Kidney epithelial cell (primary cell): ENCODE measurements around the gene VAV2. TPM values are rescaled to one million over a fixed set of nuclear protein-coding genes. Genes with fewer than 3 reads are reported as not detected.

Experiments
- DNase-seq: peaks from one replicate; pipeline ENCODE4 v3.0.0-alpha.2; 2010; ENCODE audit warnings: low read depth
- H3K27me3 ChIP-seq: 2 replicates; pipeline ENCODE4 v1.6.0; 2011; ENCODE audit warnings: low read length; ENCODE audit not compliant: control insufficient read depth, insufficient read depth
- H3K36me3 ChIP-seq: 2 replicates; pipeline ENCODE4 v1.5.1; 2011; ENCODE audit warnings: low read length; ENCODE audit not compliant: control insufficient read depth, insufficient read depth
- H3K4me3 ChIP-seq: 2 replicates; pipeline ENCODE4 v1.5.1; 2011; ENCODE audit warnings: low read depth, mild to moderate bottlenecking, control low read depth, low read length
- total RNA-seq: library from RNA; depleted of rRNA; stranded (reverse); fragments of >200 nt; gene quantifications from 2 replicates; pipeline ENCODE4 v1.2.3, GENCODE V29; 2015
- TF ChIP-seq, protein P1 (sequence below): IDR thresholded peaks from 2 replicates; pipeline ENCODE4 v1.5.1; 2011; ENCODE audit warnings: mild to moderate bottlenecking, moderate library complexity, low read length, control low read depth, inconsistent platforms; ENCODE audit not compliant: insufficient read depth, poor library complexity, severe bottlenecking

VAV2 gene
- total RNA-seq, 1 donor from 2014 or later: 37.8 TPM

DNA sequence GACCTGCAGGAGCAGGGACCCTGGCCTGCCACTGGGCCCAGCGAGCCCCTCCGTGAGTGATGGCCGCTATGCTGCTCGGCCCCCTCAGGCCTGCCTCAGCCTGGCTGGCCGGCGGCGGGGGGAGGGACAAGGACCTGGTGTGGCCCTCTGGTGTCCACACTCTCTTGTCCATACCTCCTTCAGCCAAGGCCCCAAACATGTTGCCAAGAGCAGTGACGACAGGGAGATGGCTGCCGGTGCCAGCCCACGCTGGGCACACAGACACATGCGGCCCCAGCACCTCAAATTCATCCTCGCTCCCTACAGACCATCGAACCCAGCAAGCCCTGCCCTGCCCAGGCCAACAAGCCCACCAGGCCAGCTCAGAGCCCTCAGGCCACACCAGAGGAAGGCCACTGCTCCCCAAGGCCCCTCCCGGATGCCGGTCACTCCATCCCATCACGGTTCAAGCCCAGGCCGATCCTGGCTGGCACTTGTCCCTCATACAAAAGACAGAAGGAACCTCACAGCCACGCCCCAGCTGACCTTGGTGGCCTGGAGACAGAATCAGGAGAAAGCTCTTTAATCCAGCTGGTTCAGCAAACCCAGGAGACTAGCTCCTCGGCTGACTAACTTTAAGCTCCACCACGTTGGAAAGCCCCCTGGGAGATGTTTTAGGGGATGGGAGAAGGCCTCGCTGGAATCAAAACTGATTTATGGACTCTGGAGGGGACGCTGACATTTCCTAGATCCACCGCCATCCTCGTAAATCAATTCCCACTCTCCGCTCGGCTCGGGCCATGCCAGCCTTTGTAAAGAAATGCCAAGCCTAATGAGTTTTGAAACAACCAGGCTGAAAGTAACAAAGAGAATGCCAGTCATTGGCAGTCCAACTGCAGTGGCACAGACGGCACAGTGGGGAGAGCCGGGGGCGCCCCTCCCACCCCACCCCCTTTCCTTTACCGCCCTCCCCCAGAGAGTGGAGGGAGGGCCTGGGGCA, 84.9 kb downstream of the VAV2 start:
- H3K36me3 ChIP-seq: no peaks in the 10 kb centered on the region
- TF ChIP-seq, protein P1, sequence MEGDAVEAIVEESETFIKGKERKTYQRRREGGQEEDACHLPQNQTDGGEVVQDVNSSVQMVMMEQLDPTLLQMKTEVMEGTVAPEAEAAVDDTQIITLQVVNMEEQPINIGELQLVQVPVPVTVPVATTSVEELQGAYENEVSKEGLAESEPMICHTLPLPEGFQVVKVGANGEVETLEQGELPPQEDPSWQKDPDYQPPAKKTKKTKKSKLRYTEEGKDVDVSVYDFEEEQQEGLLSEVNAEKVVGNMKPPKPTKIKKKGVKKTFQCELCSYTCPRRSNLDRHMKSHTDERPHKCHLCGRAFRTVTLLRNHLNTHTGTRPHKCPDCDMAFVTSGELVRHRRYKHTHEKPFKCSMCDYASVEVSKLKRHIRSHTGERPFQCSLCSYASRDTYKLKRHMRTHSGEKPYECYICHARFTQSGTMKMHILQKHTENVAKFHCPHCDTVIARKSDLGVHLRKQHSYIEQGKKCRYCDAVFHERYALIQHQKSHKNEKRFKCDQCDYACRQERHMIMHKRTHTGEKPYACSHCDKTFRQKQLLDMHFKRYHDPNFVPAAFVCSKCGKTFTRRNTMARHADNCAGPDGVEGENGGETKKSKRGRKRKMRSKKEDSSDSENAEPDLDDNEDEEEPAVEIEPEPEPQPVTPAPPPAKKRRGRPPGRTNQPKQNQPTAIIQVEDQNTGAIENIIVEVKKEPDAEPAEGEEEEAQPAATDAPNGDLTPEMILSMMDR: no peak
- no peak overlapping the region for H3K4me3 ChIP-seq
- DNase-seq: no peak
- H3K27me3 ChIP-seq: no peaks in the 10 kb centered on the region

DNA sequence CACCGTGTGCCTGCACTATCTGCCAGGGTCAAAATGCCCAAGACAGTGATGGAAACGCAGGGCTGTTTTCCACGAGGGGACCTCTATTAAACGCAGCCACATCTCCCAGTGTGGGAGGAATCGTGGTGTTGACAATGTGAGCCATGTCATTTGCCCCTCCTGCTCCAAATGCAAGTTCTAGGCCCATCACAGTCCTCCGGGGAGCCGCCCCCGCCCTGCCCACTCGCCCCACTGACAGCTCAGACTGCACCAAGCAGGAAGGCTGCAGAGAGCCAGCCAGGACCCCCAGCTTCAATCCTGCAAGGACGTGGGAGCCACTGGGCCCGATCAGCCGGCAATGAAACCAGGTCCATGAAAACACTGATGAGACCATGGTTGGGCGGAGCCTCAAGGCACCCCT, 85.9 kb downstream of the VAV2 start:
- H3K4me3 ChIP-seq: no peak overlapping the region
- H3K36me3 ChIP-seq: no peaks in the 10 kb centered on the region
- TF ChIP-seq, protein P1: no peak
- DNase-seq: no peak
- no peaks in the 10 kb centered on the region for H3K27me3 ChIP-seq

DNA sequence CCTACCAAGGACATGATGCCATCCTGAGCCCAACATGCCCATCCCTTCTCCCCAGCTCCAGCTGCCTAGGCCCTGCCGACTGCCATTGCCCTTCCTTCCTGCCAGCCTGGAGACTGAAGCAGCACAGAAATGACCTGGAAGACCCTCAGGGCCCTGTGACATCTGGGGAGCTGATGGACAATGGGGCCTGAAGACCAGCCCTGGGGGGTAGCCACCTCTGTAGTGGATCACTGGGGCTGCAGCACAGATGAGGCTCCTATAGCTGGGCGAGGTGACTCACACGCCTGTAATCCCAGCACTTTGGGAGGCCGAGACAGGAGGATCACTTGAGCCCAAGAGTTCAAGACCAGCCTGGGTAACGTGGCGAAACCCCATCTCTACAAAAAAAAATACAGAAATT, 86.6 kb downstream of the VAV2 start:
- TF ChIP-seq, protein P1: no peak
- no peaks in the 10 kb centered on the region for H3K27me3 ChIP-seq
- H3K36me3 ChIP-seq: no peaks in the 10 kb centered on the region
- DNase-seq: no peak
- no peak overlapping the region for H3K4me3 ChIP-seq

DNA sequence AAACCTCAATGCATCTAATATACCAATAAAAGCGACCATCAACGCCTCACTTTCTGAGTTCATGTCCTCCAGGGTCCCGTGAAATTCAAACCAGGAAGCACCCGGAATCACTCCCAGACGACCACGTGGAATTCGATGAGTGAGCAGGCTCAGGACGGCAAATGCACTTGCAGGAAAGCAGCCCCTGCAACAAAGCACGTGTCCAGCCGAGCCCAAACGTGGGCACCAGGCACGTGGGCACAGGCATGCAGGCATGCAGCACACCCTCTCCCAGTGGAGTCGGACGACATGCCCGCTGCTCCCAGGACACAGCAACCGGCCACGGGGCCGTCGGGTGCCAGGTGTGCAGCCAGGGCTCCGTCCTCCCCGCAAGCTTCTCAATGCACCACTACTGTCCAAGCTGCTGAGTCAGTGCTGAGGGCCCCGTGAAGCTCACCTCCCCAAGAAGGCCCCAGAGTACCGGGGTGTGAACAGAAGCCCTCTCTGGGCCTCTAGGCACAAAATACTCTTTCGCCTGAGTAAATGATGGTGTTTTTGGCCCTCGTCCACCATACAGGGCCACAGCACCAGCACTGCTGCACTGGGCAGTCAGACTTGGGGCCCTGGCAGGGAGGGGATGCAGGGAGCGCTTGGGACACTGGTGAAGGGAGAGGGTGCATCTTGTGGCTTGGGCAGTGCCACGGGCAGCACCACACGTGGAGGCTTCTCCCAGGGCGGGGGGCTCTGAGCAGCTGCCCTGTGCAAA, 87.6 kb downstream of the VAV2 start:
- TF ChIP-seq, protein P1: no peak
- Histone ChIP-seq H3K4me3 (no peak overlapping the region), H3K27me3 (no peaks in the 10 kb centered on the region), H3K36me3 (no peaks in the 10 kb centered on the region)
- DNase-seq: no peak

DNA sequence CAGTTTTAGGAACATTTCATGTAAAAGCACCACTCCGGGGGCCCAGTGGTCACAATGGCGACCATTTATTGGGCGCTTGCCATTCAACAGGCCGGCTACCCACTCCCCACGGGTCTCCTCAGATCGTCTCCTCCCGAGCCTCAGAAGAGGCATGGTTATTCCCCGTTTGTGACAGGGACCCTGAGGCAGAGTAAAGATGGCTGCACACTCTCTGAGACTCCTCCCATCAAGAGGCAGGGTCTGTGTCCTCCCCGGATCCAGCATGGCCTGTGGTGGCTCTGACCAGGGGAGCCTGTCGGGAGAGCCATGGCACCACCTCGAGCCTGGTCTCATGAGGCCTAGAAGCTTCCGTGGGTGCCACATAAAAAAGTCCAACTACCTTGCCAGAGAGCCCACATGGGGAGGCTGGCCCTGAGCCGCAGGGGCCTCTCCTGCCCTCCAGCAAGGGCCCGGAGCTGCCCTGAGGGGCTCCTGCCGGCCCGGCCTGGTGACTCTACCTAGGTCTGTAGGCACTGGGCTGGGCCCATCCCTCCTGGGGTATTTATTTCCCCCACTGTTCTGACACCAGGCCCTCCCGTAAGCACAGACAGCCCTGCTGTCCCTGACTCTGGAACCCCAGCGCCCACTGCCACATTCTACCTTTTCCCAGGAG, 90.8 kb downstream of the VAV2 start:
- Histone ChIP-seq H3K4me3 (no peak overlapping the region), H3K27me3 (no peaks in the 10 kb centered on the region), H3K36me3 (no peaks in the 10 kb centered on the region)
- TF ChIP-seq, protein P1: no peak
- DNase-seq: no peak
